Right lobe of liver (tissue), 4 donors: ENCODE data around the gene MYO16.

Experiments used
- CTCF ChIP-seq, 4 donors: fragments of 200-600 bp in 3 of 4; fragments of 450-650 bp in 1 of 4; IDR thresholded peaks; one replicate each; pipeline versions ENCODE4 v1.5.1 to v1.8.0; 2016 to 2022; ENCODE audit warnings: antibody characterized with exemption in 4 of 4, mild to moderate bottlenecking in 2 of 4
- POLR2A ChIP-seq: fragments of 450-650 bp; IDR thresholded peaks from one replicate; pipeline ENCODE4 v1.6.1; 2017; ENCODE audit warnings: antibody characterized with exemption, mild to moderate bottlenecking
- donor health status: DM: no; HTN: no; CAD: no.
- donor health status: DM: no; HTN: no; CAD: no.
- donor health status: DM: no; HTN: yes; CAD: no.

GRCh38 chr13:109151255-109151654 lies 521.8 kb downstream of the MYO16 start:
- TF ChIP-seq CTCF (IDR thresholded peaks at IDR 0.05), result no peak
- TF ChIP-seq POLR2A, result no peak
